H9 (cell line): ENCODE measurements around the gene ZFY. TPM values are rescaled to one million over a fixed set of nuclear protein-coding genes. Genes with fewer than 3 reads are reported as not detected.

Source experiments
- DNase-seq: peaks from one replicate; pipeline ENCODE4 v3.0.0-alpha.2; 2017
- H2AFZ ChIP-seq: one replicate; pipeline ENCODE4 v1.6.1; 2013; ENCODE audit warnings: mild to moderate bottlenecking, low read length, control low read depth, moderate library complexity
- H2AK5ac ChIP-seq: 2 replicates; pipeline ENCODE4 v1.6.1; 2013; ENCODE audit warnings: low read length, control low read depth, mixed read lengths; ENCODE audit not compliant: insufficient read length
- H2BK120ac ChIP-seq: one replicate; pipeline ENCODE4 v1.6.1; 2013; ENCODE audit warnings: low read depth, mild to moderate bottlenecking, low read length, control low read depth, inconsistent platforms; ENCODE audit not compliant: poor library complexity, severe bottlenecking
- H2BK12ac ChIP-seq: 2 replicates; pipeline ENCODE4 v1.6.1; 2013; ENCODE audit warnings: low read length, control low read depth, mixed read lengths, low read depth; ENCODE audit not compliant: insufficient read length
- H2BK15ac ChIP-seq: 2 replicates; pipeline ENCODE4 v1.6.1; 2013; ENCODE audit warnings: low read depth, low read length, control low read depth
- H2BK20ac ChIP-seq: one replicate; pipeline ENCODE4 v1.6.1; 2013; ENCODE audit warnings: low read depth, mild to moderate bottlenecking, low read length, control low read depth, inconsistent platforms; ENCODE audit not compliant: poor library complexity, severe bottlenecking
- H2BK5ac ChIP-seq: 2 replicates; pipeline ENCODE4 v1.6.1; 2013; ENCODE audit warnings: low read length, control low read depth, mixed read lengths; ENCODE audit not compliant: insufficient read length
- H3K14ac ChIP-seq: 2 replicates; pipeline ENCODE4 v1.6.1; 2013; ENCODE audit warnings: low read length, control low read depth; ENCODE audit not compliant: insufficient read depth
- H3K18ac ChIP-seq: 2 replicates; pipeline ENCODE4 v1.6.1; 2013; ENCODE audit warnings: low read depth, mild to moderate bottlenecking, mixed read lengths, low read length, control low read depth; ENCODE audit not compliant: insufficient read length
- H3K23ac ChIP-seq: 2 replicates; pipeline ENCODE4 v1.6.1; 2013; ENCODE audit warnings: low read length, control low read depth, mixed read lengths, low read depth; ENCODE audit not compliant: insufficient read length
- H3K23me2 ChIP-seq: 2 replicates; pipeline ENCODE4 v1.6.1; 2013; ENCODE audit warnings: low read depth, mild to moderate bottlenecking, mixed read lengths, low read length, control low read depth; ENCODE audit not compliant: insufficient read length, poor library complexity, severe bottlenecking
- H3K27ac ChIP-seq: 2 replicates; pipeline ENCODE4 v1.5.1; 2013; ENCODE audit warnings: low read length, control low read depth, mixed read lengths, low read depth; ENCODE audit not compliant: insufficient read length
- H3K27me3 ChIP-seq: 2 replicates; pipeline ENCODE4 v1.6.1; 2013; ENCODE audit warnings: low read length, control low read depth, inconsistent platforms; ENCODE audit not compliant: insufficient read depth
- H3K4ac ChIP-seq: 2 replicates; pipeline ENCODE4 v1.6.1; 2013; ENCODE audit warnings: low read depth, mild to moderate bottlenecking, control low read depth, inconsistent platforms, low read length, moderate library complexity
- H3K4me1 ChIP-seq: 2 replicates; pipeline ENCODE4 v1.6.1; 2013; ENCODE audit warnings: low read length, control low read depth, inconsistent platforms; ENCODE audit not compliant: insufficient read depth
- H3K4me2 ChIP-seq: 2 replicates; pipeline ENCODE4 v1.6.1; 2013; ENCODE audit warnings: low read length, control low read depth, mixed read lengths; ENCODE audit not compliant: insufficient read length, insufficient read depth
- H3K56ac ChIP-seq: 2 replicates; pipeline ENCODE4 v1.6.1; 2013; ENCODE audit warnings: low read depth, mild to moderate bottlenecking, mixed read lengths, low read length, control low read depth; ENCODE audit not compliant: insufficient read length
- H3K79me1 ChIP-seq: 2 replicates; pipeline ENCODE4 v1.6.1; 2013; ENCODE audit warnings: low read depth, mild to moderate bottlenecking, moderate library complexity, low read length, control low read depth, inconsistent platforms; ENCODE audit not compliant: insufficient read depth, poor library complexity, severe bottlenecking
- H3K79me2 ChIP-seq: 2 replicates; pipeline ENCODE4 v1.6.1; 2013; ENCODE audit warnings: low read length, control low read depth, inconsistent platforms; ENCODE audit not compliant: insufficient read depth
- H3K9ac ChIP-seq: 2 replicates; pipeline ENCODE4 v1.6.1; 2013; ENCODE audit warnings: low read length, control low read depth, mixed read lengths; ENCODE audit not compliant: insufficient read length; ENCODE audit errors: extremely low read depth
- H3K9me3 ChIP-seq: one replicate; pipeline ENCODE4 v1.6.1; 2013; ENCODE audit warnings: low read depth, low read length, inconsistent platforms; ENCODE audit not compliant: control insufficient read depth
- H3T11ph ChIP-seq: one replicate; pipeline ENCODE4 v1.6.1; 2013; ENCODE audit warnings: mild to moderate bottlenecking, low read length, control low read depth, inconsistent platforms
- H4K20me1 ChIP-seq: one replicate; pipeline ENCODE4 v1.6.1; 2013; ENCODE audit not compliant: control insufficient read depth, insufficient read length, insufficient read depth
- H4K5ac ChIP-seq: 2 replicates; pipeline ENCODE4 v1.6.1; 2013; ENCODE audit warnings: low read depth, mild to moderate bottlenecking, mixed read lengths, low read length, control low read depth; ENCODE audit not compliant: insufficient read length
- H4K8ac ChIP-seq: replicated peaks from 2 replicates; pipeline ENCODE4 v1.6.1; 2013; ENCODE audit warnings: low read length, control low read depth, mixed read lengths, low read depth; ENCODE audit not compliant: insufficient read length
- H4K91ac ChIP-seq: 2 replicates; pipeline ENCODE4 v1.6.1; 2013; ENCODE audit warnings: low read depth, mild to moderate bottlenecking, moderate library complexity, mixed read lengths, low read length, control low read depth; ENCODE audit not compliant: insufficient read length
- H3K27ac Mint-ChIP-seq, 3 experiments: 2 replicates in 2 of 3; 3 replicates in 1 of 3; pipeline ENCODE4 v1.8.0; 2020 to 2021; ENCODE audit warnings: mixed read lengths in 3 of 3, mild to moderate bottlenecking in 1 of 3, moderate library complexity in 1 of 3
- H3K27me3 Mint-ChIP-seq: 2 replicates; pipeline ENCODE4 v1.8.0; 2021; ENCODE audit warnings: low read depth, mild to moderate bottlenecking, moderate library complexity, mixed read lengths
- H3K36me3 Mint-ChIP-seq, 3 experiments: 2 replicates in 2 of 3; 3 replicates in 1 of 3; pipeline ENCODE4 v1.8.0; 2020 to 2021; ENCODE audit warnings: low read depth in 3 of 3, mixed read lengths in 3 of 3; ENCODE audit not compliant: insufficient read depth in 1 of 3
- H3K4me1 Mint-ChIP-seq, 2 experiments: 2 replicates each; pipeline ENCODE4 v1.8.0; 2020; ENCODE audit warnings: mixed read lengths in 2 of 2
- H3K4me3 Mint-ChIP-seq, 2 experiments: 2 replicates in 1 of 2; 3 replicates in 1 of 2; pipeline ENCODE4 v1.8.0; 2020 to 2021; ENCODE audit warnings: mild to moderate bottlenecking in 2 of 2, mixed read lengths in 2 of 2, moderate library complexity in 1 of 2
- H3K9me3 Mint-ChIP-seq, 2 experiments: 2 replicates in 1 of 2; 3 replicates in 1 of 2; pipeline ENCODE4 v1.8.0; 2020; ENCODE audit warnings: mild to moderate bottlenecking in 2 of 2, mixed read lengths in 2 of 2, moderate library complexity in 1 of 2
- WGBS: extraction: QIAGEN DNeasy Blood & Tissue Kit; methylation state at CpG from one replicate; pipeline ENCODE4 v1.1.7; 2013; ENCODE audit warnings: missing lambda C conversion rate, low lambda C conversion rate, mixed read lengths; ENCODE audit not compliant: insufficient read length; ENCODE audit errors: extremely low coverage; 5-methylcytosine and 5-hydroxymethylcytosine counted together
- total RNA-seq: library from RNA; stranded (reverse); gene quantifications from 2 replicates; pipeline ENCODE4 v1.2.1, GENCODE V29; 2021
- TF ChIP-seq, protein P1 (sequence below): fragments of 200-600 bp; sonication (generic); conservative IDR thresholded peaks from 3 replicates; pipeline ENCODE4 v1.8.0; 2021; ENCODE audit warnings: antibody characterized with exemption, mild to moderate bottlenecking

ZFY gene
- total RNA-seq, 1 experiment from 2014 or later: not detected

DNA sequence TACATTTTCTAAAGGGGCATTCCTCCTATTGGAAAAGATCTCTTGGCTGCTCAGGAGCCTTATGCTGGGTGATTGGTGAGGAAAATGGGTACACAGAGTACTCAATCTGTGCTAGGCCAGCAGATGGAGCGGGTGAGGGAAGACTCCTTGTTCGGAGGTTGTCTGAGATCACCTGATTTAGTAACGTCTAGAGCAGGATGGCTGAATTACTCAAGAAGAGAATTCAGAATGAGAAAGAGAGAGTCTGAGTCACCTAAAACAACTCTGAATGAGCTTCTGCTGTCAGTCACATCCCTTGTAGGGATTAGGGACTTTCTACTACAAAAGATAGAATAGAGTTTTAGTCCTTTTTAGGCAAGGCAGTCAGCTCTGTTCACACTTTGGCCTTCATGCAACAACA, 47.2 kb upstream of the ZFY start:
- Mint-ChIP-seq H3K9me3 (no peaks in the 10 kb centered on the region), H3K27me3 (no peaks in the 10 kb centered on the region), H3K27ac (no peak overlapping the region), H3K4me1 (no peaks in the 10 kb centered on the region), H3K4me3 (no peak overlapping the region), H3K36me3 (no peaks in the 10 kb centered on the region)
- no peak overlapping the region for H2AFZ ChIP-seq
- H4K91ac ChIP-seq: no peak overlapping the region
- H4K5ac ChIP-seq: no peak overlapping the region
- no peaks in the 10 kb centered on the region for H3K23me2 ChIP-seq
- H3K18ac ChIP-seq: no peak overlapping the region
- H3K4me1 ChIP-seq: no peaks in the 10 kb centered on the region
- no peak overlapping the region for H2BK12ac ChIP-seq
- no peak overlapping the region for H2AK5ac ChIP-seq
- no peak for DNase-seq
- H3K27ac ChIP-seq: no peak overlapping the region
- no peak overlapping the region for H4K8ac ChIP-seq
- no peak overlapping the region for H3K9ac ChIP-seq
- no peak overlapping the region for H2BK5ac ChIP-seq
- no peaks in the 10 kb centered on the region for H4K20me1 ChIP-seq
- TF ChIP-seq, protein P1, sequence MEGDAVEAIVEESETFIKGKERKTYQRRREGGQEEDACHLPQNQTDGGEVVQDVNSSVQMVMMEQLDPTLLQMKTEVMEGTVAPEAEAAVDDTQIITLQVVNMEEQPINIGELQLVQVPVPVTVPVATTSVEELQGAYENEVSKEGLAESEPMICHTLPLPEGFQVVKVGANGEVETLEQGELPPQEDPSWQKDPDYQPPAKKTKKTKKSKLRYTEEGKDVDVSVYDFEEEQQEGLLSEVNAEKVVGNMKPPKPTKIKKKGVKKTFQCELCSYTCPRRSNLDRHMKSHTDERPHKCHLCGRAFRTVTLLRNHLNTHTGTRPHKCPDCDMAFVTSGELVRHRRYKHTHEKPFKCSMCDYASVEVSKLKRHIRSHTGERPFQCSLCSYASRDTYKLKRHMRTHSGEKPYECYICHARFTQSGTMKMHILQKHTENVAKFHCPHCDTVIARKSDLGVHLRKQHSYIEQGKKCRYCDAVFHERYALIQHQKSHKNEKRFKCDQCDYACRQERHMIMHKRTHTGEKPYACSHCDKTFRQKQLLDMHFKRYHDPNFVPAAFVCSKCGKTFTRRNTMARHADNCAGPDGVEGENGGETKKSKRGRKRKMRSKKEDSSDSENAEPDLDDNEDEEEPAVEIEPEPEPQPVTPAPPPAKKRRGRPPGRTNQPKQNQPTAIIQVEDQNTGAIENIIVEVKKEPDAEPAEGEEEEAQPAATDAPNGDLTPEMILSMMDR: no peak
- no peaks in the 10 kb centered on the region for H3K79me1 ChIP-seq
- H3K79me2 ChIP-seq: no peaks in the 10 kb centered on the region
- H3K27me3 ChIP-seq: no peaks in the 10 kb centered on the region
- no peak overlapping the region for H2BK120ac ChIP-seq
- H2BK20ac ChIP-seq: no peak overlapping the region
- no peak overlapping the region for H3K4ac ChIP-seq
- no peak overlapping the region for H3K14ac ChIP-seq
- no peaks in the 10 kb centered on the region for H3K9me3 ChIP-seq
- H3K23ac ChIP-seq: no peak overlapping the region
- no peak overlapping the region for H3T11ph ChIP-seq
- H3K56ac ChIP-seq: no peak overlapping the region
- H3K4me2 ChIP-seq: no peak overlapping the region
- no CpG with 5 or more reads among the region's 3 CpGs for WGBS
- no peak overlapping the region for H2BK15ac ChIP-seq
